Natural killer cell (primary cell): Measurements from ENCODE around the gene CCDC186. TPM values are rescaled to one million over a fixed set of nuclear protein-coding genes. Genes with fewer than 3 reads are reported as not detected.

Source experiments
- ATAC-seq, 3 donors: fragments of 150-1000 bp in 2 of 3; fragments of 200-7000 bp in 1 of 3; cut with Tn5 transposase; 1 replicate in 1 of 3; 2 replicates in 2 of 3; pipeline ENCODE4 v1.10.0; 2021; ENCODE audit warnings: mild to moderate bottlenecking in 2 of 3, moderate library complexity in 2 of 3
- DNase-seq, 2 donors: peaks; one replicate each; pipeline versions ENCODE4 v3.0.0 to v3.0.0-alpha.2; 2013 to 2021; ENCODE audit warnings: mixed read lengths in 1 of 2
- H3K27ac ChIP-seq: one replicate; pipeline ENCODE4 v1.5.1; 2013; ENCODE audit warnings: mild to moderate bottlenecking, low read length
- H3K27me3 ChIP-seq: one replicate; pipeline ENCODE4 v1.6.1; 2013; ENCODE audit warnings: low read length; ENCODE audit not compliant: control insufficient read depth, insufficient read depth
- H3K36me3 ChIP-seq: one replicate; pipeline ENCODE4 v1.6.1; 2013; ENCODE audit warnings: low read length; ENCODE audit not compliant: control insufficient read depth, insufficient read depth
- H3K4me1 ChIP-seq: one replicate; pipeline ENCODE4 v1.6.1; 2013; ENCODE audit warnings: low read length; ENCODE audit not compliant: control insufficient read depth, insufficient read depth
- H3K4me3 ChIP-seq: one replicate; pipeline ENCODE4 v1.5.1; 2013; ENCODE audit warnings: low read length
- H3K9me3 ChIP-seq: one replicate; pipeline ENCODE4 v1.6.1; 2013; ENCODE audit warnings: low read length; ENCODE audit not compliant: control insufficient read depth, insufficient read depth
- H3K27ac Mint-ChIP-seq, 2 donors: one replicate each; pipeline ENCODE4 v1.8.0; 2022; ENCODE audit warnings: mild to moderate bottlenecking in 2 of 2, mixed read lengths in 2 of 2, moderate library complexity in 1 of 2
- H3K27me3 Mint-ChIP-seq, 2 donors: one replicate each; pipeline ENCODE4 v1.8.0; 2022; ENCODE audit warnings: low read depth in 2 of 2, mixed read lengths in 2 of 2
- H3K36me3 Mint-ChIP-seq: one replicate; pipeline ENCODE4 v1.8.0; 2022; ENCODE audit warnings: mixed read lengths
- H3K4me1 Mint-ChIP-seq, 2 donors: one replicate each; pipeline ENCODE4 v1.8.0; 2022; ENCODE audit warnings: mixed read lengths in 2 of 2
- H3K4me3 Mint-ChIP-seq: one replicate; pipeline ENCODE4 v1.8.0; 2022; ENCODE audit warnings: mild to moderate bottlenecking, moderate library complexity, mixed read lengths
- H3K9me3 Mint-ChIP-seq, 2 donors: one replicate each; pipeline ENCODE4 v1.8.0; 2022; ENCODE audit warnings: mixed read lengths in 2 of 2
- CTCF ChIP-seq: fragments of 200-600 bp; IDR thresholded peaks from one replicate; pipeline ENCODE4 v1.8.0; 2022; ENCODE audit warnings: antibody characterized with exemption
- WGBS: methylation state at CpG from one replicate; pipeline ENCODE4 v1.1.7; 2013; ENCODE audit warnings: missing lambda C conversion rate; ENCODE audit not compliant: insufficient coverage; 5-methylcytosine and 5-hydroxymethylcytosine counted together
- intact Hi-C: fragments of 100-400 bp; cut with micrococcal nuclease; formaldehyde crosslinking; loops from one replicate; pipeline ENCODE4 v1.14.2; 2022
- total RNA-seq, 4 donors: library from RNA; stranded (reverse); fragments of 120-200 nt in 1 of 4; gene quantifications; one replicate each; pipeline versions ENCODE4 v1.2.3 to v1.2.4, GENCODE V29; 2013 to 2022

The CCDC186 gene
- total RNA-seq, 3 donors from 2014 or later (not counting 1 experiment from before 2014, with no cell fraction given), result 51.1 to 66.9 (median 54.0) TPM

GRCh38 chr10:114195079-114195478 is 21.1 kb upstream of the CCDC186 start:
- DNase-seq (no peak), ATAC-seq (no peak)
- H3K4me1 ChIP-seq, result no peaks in the 10 kb centered on the region
- WGBS, result 23% methylated on average over 2 of the region's 2 CpGs
- no peaks in the 10 kb centered on the region for H3K36me3 ChIP-seq
- no peaks in the 10 kb centered on the region for H3K9me3 ChIP-seq
- Mint-ChIP-seq H3K27me3 (peaks cover 36 to 76% of the 10 kb centered on the region in 2 donors), H3K27ac (no peak overlapping the region), H3K4me1 (no peaks in the 10 kb centered on the region), H3K9me3 (no peaks in the 10 kb centered on the region), H3K36me3 (no peaks in the 10 kb centered on the region), H3K4me3 (no peak overlapping the region)
- TF ChIP-seq CTCF, result no peak
- no peak overlapping the region for H3K27ac ChIP-seq
- intact Hi-C loops, result no loop called here
- no peak overlapping the region for H3K4me3 ChIP-seq
- H3K27me3 ChIP-seq, result peaks cover 5% of the 10 kb centered on the region

DNA sequence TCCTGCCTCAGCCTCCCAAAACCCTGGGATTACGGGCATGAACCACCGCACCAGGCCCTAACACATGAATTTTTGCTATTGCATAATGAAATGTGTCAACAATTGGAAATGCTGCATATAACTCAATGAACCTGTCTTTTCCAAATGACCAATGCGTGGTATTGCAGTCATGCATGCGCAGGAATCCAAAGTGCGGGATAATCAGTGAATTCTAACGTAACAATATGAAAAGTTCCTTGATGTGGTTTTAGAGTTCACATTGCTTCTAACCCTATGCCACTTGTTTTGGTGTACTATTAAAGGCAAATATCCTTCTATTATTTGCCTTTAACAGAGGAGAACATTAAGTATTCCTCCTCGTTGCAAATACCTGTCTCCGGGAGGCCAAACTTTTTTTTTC is 15.7 kb upstream of the CCDC186 start:
- H3K9me3 Mint-ChIP-seq, result no peaks in the 10 kb centered on the region
- no peak for TF ChIP-seq CTCF
- Histone ChIP-seq H3K36me3 (no peaks in the 10 kb centered on the region), H3K9me3 (no peaks in the 10 kb centered on the region), H3K27me3 (no peaks in the 10 kb centered on the region), H3K4me3 (no peak overlapping the region), H3K4me1 (no peaks in the 10 kb centered on the region), H3K27ac (no peak overlapping the region)
- ATAC-seq (no peak), DNase-seq (no peak)
- no peaks in the 10 kb centered on the region for H3K4me1 Mint-ChIP-seq
- peaks cover 13 to 52% of the 10 kb centered on the region in 2 donors for H3K27me3 Mint-ChIP-seq
- no peak overlapping the region for H3K27ac Mint-ChIP-seq
- WGBS, result 94% methylated on average over 8 of the region's 8 CpGs
- H3K4me3 Mint-ChIP-seq, result no peak overlapping the region
- intact Hi-C loops, result no loop called here
- no peaks in the 10 kb centered on the region for H3K36me3 Mint-ChIP-seq

- Histone ChIP-seq H3K4me1 (no peaks in the 10 kb centered on the region), H3K36me3 (no peaks in the 10 kb centered on the region), H3K4me3 (no peak overlapping the region), H3K27ac (no peak overlapping the region), H3K9me3 (no peaks in the 10 kb centered on the region), H3K27me3 (no peaks in the 10 kb centered on the region)
- 90% methylated on average over 3 of the region's 3 CpGs for WGBS
- intact Hi-C loops, result no loop called here
- TF ChIP-seq CTCF, result no peak
- no peak for DNase-seq
- Mint-ChIP-seq H3K4me3 (no peak overlapping the region), H3K9me3 (no peaks in the 10 kb centered on the region), H3K27ac (no peak overlapping the region), H3K4me1 (no peaks in the 10 kb centered on the region), H3K36me3 (no peaks in the 10 kb centered on the region), H3K27me3 (peaks cover 11 to 50% of the 10 kb centered on the region in 2 donors)
- no peak for ATAC-seq
These were observed 14.9 kb upstream of the CCDC186 start for GRCh38 chr10:114188900-114189299.

- H3K27me3 Mint-ChIP-seq, result peaks cover 8 to 43% of the 10 kb centered on the region in 2 donors
- Histone ChIP-seq H3K9me3 (no peaks in the 10 kb centered on the region), H3K27me3 (no peaks in the 10 kb centered on the region), H3K4me1 (no peaks in the 10 kb centered on the region), H3K4me3 (no peak overlapping the region), H3K27ac (no peak overlapping the region), H3K36me3 (no peaks in the 10 kb centered on the region)
- intact Hi-C loops, result no loop called here
- H3K4me1 Mint-ChIP-seq, result no peaks in the 10 kb centered on the region
- DNase-seq (no peak), ATAC-seq (no peak)
- H3K4me3 Mint-ChIP-seq, result no peak overlapping the region
- no peaks in the 10 kb centered on the region for H3K9me3 Mint-ChIP-seq
- no peak for TF ChIP-seq CTCF
- no peak overlapping the region for H3K27ac Mint-ChIP-seq
- H3K36me3 Mint-ChIP-seq, result no peaks in the 10 kb centered on the region
- 3% methylated on average over 2 of the region's 3 CpGs for WGBS
These were observed 14.0 kb upstream of the CCDC186 start for GRCh38 chr10:114188001-114188400.
